Effector memory CD8-positive, alpha-beta T cell (primary cell): ENCODE data around the gene VAPB.

ENCODE experiments used
- ATAC-seq: fragments of 150-1000 bp; cut with Tn5 transposase; replicated peaks from 2 replicates; pipeline ENCODE4 v1.10.0; 2021; ENCODE audit warnings: mild to moderate bottlenecking, moderate library complexity
- DNase-seq, 3 experiments: peaks; one replicate each; pipeline ENCODE4 v3.0.0; 2021
- H3K27ac Mint-ChIP-seq, 2 donors: one replicate each; pipeline ENCODE4 v1.8.0; 2022; ENCODE audit warnings: mild to moderate bottlenecking in 2 of 2, mixed read lengths in 2 of 2, moderate library complexity in 2 of 2
- H3K27me3 Mint-ChIP-seq, 2 donors: one replicate each; pipeline ENCODE4 v1.8.0; 2022; ENCODE audit warnings: mixed read lengths in 2 of 2
- H3K36me3 Mint-ChIP-seq: one replicate; pipeline ENCODE4 v1.8.0; 2022; ENCODE audit warnings: mild to moderate bottlenecking, moderate library complexity, mixed read lengths; ENCODE audit not compliant: insufficient read depth
- H3K4me1 Mint-ChIP-seq, 2 donors: one replicate each; pipeline ENCODE4 v1.8.0; 2022; ENCODE audit warnings: low read depth in 2 of 2, mixed read lengths in 2 of 2
- H3K4me3 Mint-ChIP-seq, 2 donors: one replicate each; pipeline ENCODE4 v1.8.0; 2022; ENCODE audit warnings: mild to moderate bottlenecking in 2 of 2, mixed read lengths in 2 of 2, moderate library complexity in 2 of 2
- H3K9me3 Mint-ChIP-seq, 2 donors: one replicate each; pipeline ENCODE4 v1.8.0; 2022; ENCODE audit warnings: mixed read lengths in 2 of 2

VAPB gene

DNA sequence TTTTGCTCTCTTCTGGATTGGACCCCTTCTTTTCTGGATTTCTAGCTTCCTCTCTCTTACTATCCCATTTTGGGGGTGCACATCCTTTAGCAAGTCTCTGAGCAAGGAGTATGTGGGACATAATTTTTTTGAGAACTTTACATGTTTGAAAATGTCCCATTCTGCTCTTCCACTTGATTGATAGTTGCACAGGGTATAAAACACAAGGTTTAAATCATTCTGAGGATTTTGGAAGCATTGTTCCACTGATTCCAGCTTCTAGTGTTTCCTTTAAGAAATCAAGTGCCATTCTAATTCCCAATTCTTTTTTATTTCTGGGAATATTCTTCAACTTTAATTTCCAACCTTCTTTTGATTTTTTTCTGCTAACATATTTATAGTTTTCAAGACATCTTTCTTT, 65.4 kb downstream of the VAPB start:
- H3K4me1 Mint-ChIP-seq = peaks cover 0 to 2% of the 10 kb centered on the region in 2 donors
- ATAC-seq (no peak), DNase-seq (no peak)
- no peak overlapping the region for H3K4me3 Mint-ChIP-seq
- peaks cover 8% of the 10 kb centered on the region for H3K36me3 Mint-ChIP-seq
- no peaks in the 10 kb centered on the region for H3K9me3 Mint-ChIP-seq
- H3K27ac Mint-ChIP-seq = no peak overlapping the region
- H3K27me3 Mint-ChIP-seq = no peaks in the 10 kb centered on the region

DNA sequence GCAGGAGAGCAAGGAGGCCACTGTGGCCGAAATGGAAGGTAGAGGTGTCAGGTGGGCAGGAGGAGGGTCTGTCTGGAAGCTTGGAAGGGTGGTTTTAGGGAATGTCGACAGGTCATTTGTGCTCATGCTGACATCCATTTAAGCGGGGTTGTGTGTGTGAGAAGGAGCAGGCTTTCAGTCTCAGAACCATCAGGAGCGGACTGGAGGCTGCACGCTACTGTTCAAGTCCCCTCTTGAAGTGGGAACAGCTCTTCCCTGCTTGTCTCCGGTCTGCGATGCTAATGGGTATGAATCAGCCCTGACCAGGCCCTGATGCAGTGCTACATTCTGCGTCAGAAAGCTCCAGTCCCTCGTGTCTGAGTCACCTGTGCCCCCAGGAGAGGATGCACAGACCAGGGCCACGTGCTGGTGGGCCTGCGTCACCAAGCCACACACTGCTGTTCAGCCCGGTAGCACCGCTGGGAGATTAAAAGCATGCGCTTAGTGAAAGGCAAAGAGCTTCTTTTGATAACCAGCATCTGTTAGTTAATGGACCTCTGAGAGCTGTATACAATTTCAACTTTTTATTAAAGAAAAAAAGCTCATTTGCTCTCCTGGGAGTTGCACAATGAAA, 68.2 kb downstream of the VAPB start:
- Mint-ChIP-seq H3K36me3 (peaks cover 3% of the 10 kb centered on the region), H3K4me3 (no peak overlapping the region), H3K27ac (peak overlapping the region in 1 of 2 donors; percentile 46), H3K27me3 (no peaks in the 10 kb centered on the region), H3K4me1 (peaks cover 0 to 2% of the 10 kb centered on the region in 2 donors), H3K9me3 (no peaks in the 10 kb centered on the region)
- no peak for ATAC-seq
- DNase-seq = no peak

DNA sequence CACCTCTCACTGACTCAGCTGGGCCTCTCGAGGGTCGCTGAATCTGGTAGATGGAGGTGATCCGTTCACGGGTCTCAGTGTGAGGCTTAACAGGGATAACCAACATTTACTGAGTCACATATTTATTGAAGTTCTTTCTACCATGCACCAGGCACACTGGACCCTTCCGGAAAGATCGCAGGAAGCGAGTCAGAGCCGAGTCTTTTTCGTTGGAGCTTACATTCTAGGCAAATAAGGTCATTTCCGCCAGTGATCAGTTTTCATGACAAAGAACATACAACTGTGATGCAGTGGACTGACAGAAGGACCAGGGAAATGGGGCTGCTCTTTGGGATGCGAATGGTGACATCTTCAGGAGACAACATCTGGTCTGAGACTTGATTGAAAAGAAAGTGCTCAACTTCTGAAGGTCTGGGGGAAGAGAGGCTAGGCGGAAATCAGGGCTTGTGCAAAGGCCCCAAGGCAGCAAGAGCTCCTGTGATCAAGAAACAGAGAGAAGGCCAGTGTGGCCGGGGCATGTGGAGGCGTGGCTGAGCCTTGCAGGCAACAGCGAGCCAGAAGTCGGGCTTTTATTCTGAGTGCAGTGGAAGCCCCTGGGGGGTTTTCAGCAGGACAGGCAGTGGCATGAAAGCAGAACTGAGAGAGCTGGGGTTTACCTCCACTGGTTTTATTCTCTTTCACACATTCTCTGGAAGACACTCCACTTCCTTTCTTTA, 69.5 kb downstream of the VAPB start:
- H3K9me3 Mint-ChIP-seq = no peaks in the 10 kb centered on the region
- no peak overlapping the region for H3K4me3 Mint-ChIP-seq
- ATAC-seq (no peak), DNase-seq (no peak)
- H3K27me3 Mint-ChIP-seq = no peaks in the 10 kb centered on the region
- H3K27ac Mint-ChIP-seq = no peak overlapping the region
- peaks cover 0 to 2% of the 10 kb centered on the region in 2 donors for H3K4me1 Mint-ChIP-seq
- peaks cover 3% of the 10 kb centered on the region for H3K36me3 Mint-ChIP-seq

DNA sequence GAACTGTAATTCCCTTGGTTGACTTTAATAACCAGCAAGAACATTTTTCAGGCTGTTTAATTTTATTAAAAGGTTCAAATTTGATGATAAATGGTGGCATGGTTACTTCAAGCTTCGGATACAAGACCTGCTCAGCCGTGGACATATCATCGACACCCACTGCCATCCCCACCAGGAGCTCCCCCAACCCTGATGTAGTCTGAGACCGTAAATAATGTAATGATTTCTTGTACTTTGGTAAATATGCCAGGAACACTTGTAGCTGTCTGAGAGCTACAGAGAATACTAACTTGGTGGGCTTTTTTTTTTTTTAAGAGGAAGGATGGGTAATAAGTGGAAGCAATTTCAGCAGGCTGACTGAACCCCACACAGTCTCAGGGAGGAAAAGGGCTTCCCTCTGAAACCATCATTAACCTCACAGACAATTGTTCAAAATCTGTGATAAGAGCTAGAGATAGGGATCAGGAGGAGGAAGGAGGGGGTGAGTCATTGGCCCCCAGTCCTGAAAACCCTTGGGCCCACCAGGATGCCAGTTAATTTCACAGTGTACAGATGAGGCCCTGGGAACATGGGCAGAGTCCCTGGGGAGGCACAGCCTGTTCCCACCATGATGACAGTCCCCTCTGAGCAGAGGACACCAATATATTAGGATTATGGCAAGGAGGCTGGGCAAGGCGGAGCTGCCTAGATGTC, 70.2 kb downstream of the VAPB start:
- DNase-seq (no peak), ATAC-seq (no peak)
- peaks cover 3% of the 10 kb centered on the region for H3K36me3 Mint-ChIP-seq
- H3K4me1 Mint-ChIP-seq = peaks cover 0 to 2% of the 10 kb centered on the region in 2 donors
- no peak overlapping the region for H3K27ac Mint-ChIP-seq
- no peak overlapping the region for H3K4me3 Mint-ChIP-seq
- no peaks in the 10 kb centered on the region for H3K27me3 Mint-ChIP-seq
- no peaks in the 10 kb centered on the region for H3K9me3 Mint-ChIP-seq

DNA sequence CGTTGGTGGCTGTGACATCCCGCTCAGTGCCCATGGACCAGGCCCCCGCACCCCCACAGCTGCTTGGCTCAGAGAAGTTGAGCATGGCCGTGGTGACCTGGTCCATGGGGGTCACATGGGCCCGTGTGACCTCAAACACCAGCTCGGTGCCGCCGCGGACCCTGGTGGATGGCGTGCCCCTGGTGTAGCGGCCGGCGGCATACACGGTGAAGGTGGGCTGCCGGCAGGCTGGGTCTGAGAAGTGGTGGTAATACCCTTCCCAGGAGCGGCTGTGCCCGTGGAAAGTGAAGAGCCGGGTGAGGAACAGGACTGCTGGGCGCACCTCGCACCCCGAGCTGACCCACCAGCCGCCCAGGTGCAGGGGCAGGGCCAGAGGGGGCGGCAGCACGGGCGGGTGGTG, 72.1 kb downstream of the VAPB start:
- H3K27me3 Mint-ChIP-seq = no peaks in the 10 kb centered on the region
- H3K36me3 Mint-ChIP-seq = peaks cover 3% of the 10 kb centered on the region
- no peak overlapping the region for H3K27ac Mint-ChIP-seq
- H3K4me3 Mint-ChIP-seq = no peak overlapping the region
- no peaks in the 10 kb centered on the region for H3K9me3 Mint-ChIP-seq
- peaks cover 0 to 2% of the 10 kb centered on the region in 2 donors for H3K4me1 Mint-ChIP-seq
- DNase-seq (no peak), ATAC-seq (no peak)

DNA sequence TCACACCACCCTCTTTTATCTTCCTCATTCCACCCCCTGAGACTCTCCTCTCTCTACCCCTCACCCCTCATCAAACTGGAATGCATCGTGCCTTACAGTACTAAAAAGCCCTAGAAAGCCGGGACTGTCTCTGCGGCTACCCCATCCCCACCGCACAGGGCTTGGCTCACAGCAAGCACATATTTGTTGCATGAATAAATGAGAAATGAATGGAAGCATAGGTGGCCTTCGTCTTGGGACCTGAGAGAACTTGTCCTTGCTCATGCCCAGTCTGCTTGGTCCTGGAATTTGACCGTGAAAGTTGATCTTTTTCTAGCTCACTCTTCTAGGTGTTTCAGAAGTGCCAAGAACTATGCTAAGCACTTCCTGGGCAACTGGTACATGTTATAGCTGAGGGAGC, 72.9 kb downstream of the VAPB start:
- H3K27me3 Mint-ChIP-seq = no peaks in the 10 kb centered on the region
- H3K4me3 Mint-ChIP-seq = no peak overlapping the region
- H3K36me3 Mint-ChIP-seq = peaks cover 6% of the 10 kb centered on the region
- ATAC-seq = no peak
- peaks cover 2% of the 10 kb centered on the region in 2 donors for H3K4me1 Mint-ChIP-seq
- no peaks in the 10 kb centered on the region for H3K9me3 Mint-ChIP-seq
- no peak for DNase-seq
- no peak overlapping the region for H3K27ac Mint-ChIP-seq

DNA sequence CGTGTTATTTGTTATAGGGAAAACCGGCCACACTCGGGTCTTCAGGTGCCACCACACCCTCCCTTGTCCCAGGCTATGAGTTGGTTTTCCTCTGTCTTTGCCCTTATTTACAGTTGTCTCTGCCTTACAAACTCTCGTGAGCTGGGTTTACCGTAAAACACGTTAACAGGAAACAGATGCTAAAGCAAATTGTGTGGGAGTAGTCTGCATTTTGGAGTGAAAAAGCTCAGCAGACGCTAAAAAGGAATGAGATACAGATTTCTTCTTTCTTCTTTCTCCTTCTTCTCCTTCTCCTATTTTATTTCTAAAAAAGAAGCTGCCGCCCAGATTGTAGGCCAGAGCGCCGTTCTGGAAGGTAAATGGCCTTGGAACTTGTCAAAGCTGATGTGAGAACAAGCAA, 74.2 kb downstream of the VAPB start:
- Mint-ChIP-seq H3K4me1 (peaks cover 2% of the 10 kb centered on the region in 2 donors), H3K27me3 (no peaks in the 10 kb centered on the region), H3K36me3 (peaks cover 6% of the 10 kb centered on the region), H3K4me3 (no peak overlapping the region), H3K9me3 (no peaks in the 10 kb centered on the region), H3K27ac (no peak overlapping the region)
- ATAC-seq = no peak
- DNase-seq = no peak

DNA sequence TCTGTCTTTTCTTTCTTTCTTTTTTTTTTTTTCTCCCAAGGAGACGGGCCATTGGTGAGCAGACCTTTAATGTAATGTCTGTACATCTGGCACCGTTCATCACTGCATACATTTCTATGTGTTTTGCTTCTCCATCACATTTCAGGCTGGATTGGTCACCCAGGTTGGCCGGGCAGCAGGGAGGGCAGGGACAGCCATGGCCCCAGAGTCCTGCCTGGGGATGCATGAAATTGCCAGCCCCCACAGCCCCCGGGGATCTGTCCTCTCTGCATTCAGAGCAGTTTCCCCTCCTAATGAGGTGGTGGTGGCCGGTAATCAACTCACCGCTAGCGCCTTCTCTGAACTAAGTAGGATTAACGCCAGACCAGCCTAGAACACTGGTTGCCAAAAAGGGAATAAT, 75.8 kb downstream of the VAPB start:
- DNase-seq = no peak
- Mint-ChIP-seq H3K27me3 (no peaks in the 10 kb centered on the region), H3K9me3 (no peaks in the 10 kb centered on the region), H3K27ac (no peak overlapping the region), H3K4me3 (no peak overlapping the region), H3K4me1 (peaks cover 0 to 2% of the 10 kb centered on the region in 2 donors), H3K36me3 (peaks cover 3% of the 10 kb centered on the region)
- ATAC-seq = no peak

DNA sequence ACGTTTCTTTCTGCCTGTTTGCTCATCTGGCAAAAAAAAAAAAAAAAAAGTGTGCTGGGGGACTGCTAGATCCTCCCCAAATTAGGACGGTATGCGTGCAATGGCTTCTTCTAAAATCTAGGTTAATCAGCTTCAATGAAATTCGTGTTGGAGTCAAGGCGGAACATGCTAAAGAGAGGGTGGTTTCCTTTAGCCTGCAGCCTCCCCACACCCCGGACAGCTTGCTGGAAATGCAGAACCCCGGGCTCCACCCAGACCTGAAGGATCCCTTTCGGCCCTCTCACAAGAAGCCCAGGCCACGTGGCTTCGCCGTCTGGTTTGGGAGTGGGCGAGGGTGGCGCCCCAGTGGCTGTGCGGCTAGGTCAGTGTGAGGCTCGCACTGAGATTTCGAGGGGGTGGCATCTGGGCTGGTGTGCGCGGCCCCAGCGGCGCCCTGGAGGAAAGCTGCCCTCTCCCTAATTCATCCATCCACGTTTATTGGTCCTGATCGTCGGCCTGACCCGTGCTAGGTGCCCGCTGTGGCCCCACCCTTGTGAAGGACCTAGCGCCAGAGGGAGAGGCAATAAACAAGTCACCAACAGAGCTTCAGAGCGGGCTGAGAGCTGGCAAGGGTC, 77.2 kb downstream of the VAPB start:
- no peak overlapping the region for H3K4me3 Mint-ChIP-seq
- DNase-seq = no peak
- H3K27me3 Mint-ChIP-seq = no peaks in the 10 kb centered on the region
- H3K4me1 Mint-ChIP-seq = peaks cover 0 to 2% of the 10 kb centered on the region in 2 donors
- H3K27ac Mint-ChIP-seq = no peak overlapping the region
- no peaks in the 10 kb centered on the region for H3K9me3 Mint-ChIP-seq
- ATAC-seq = no peak
- peaks cover 3% of the 10 kb centered on the region for H3K36me3 Mint-ChIP-seq

DNA sequence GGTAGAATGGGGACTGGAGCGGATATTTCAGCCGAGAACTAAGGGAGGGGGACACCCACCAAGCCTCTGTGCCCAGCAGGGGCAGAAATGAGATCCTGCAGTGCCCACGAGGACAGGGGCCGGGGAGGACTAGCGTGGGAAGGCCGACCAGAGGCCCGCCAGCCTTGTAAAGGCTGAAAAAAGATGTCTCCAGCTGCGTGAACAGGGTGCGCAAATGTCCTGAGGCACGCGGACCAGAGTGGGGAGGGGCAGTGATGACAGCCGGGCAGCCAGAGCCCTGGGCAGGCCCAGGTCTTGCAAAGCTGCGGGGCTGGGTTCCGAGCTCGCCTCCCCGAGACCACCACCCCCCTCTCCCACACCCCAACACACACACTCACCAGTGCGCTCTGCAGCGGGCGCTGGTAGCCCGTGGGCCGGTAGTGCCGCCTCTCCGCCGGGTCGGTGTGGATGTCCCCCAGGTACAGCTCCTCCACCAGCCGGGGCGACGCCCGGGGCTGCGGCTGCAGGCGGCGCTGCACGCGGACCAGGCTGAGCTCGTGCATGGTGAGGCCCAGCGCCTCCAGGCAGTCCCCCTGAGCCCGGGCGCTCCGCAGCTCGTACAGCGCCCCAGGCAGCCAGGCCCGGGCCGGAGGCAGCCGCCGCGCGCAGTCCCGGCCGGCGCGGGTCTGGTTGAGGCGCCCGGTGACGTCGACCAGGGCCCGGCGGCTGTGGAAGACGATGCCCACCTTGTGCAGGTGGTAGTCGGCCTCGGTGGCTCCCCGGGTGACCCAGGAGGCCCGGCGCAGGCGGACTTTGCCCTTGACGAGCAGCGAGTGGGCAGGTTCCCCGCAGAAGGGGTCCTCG, 77.9 kb downstream of the VAPB start:
- Mint-ChIP-seq H3K4me3 (no peak overlapping the region), H3K36me3 (peaks cover 3% of the 10 kb centered on the region), H3K9me3 (no peaks in the 10 kb centered on the region), H3K27ac (no peak overlapping the region), H3K27me3 (no peaks in the 10 kb centered on the region), H3K4me1 (peaks cover 0 to 2% of the 10 kb centered on the region in 2 donors)
- no peak for DNase-seq
- ATAC-seq = no peak

DNA sequence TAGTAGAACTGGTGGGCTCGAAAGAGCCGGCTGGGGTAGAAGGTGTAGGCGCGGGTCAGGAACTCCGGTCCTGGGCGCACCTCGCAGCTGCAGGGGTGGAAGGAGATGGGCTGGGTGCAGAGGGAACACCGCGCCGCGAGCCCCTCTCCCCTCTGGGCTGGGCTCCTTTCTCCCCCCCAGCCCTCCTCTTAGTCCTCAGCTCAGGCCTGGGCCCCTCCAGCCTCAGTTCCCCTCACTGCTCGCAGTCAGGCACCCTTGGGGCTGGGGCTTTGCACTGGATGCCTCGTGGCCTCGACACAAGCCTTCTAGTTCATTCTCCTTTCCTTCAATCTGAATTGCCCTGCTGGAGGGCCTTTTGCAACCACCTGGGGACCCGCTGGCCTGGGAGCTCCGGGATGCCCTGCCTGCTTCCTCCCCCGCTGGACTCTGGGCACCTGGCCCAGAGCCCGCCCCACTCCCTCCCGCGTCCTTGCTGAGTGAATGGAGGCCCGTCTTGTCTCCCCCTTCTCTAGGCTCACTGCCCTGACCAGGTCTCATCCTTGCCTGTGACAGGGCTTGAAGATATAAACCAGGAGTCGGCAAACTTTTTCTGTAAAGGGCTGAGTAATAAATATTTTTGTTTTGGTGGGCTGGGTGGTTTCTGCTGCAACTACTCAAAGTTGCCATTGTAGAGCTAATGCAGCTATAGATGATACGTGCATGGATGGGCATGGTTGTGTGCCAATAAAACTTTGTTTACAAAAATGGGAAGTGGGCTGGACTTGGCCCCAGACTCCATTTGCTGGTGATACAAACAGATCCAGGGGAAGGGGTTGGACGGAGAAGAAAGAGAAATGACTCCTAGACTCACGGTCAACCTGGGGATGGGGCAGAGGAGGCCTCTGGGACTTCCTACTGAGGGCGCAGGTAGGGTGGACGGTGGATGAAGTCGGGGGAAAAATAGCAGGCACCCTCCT, 78.8 kb downstream of the VAPB start:
- no peaks in the 10 kb centered on the region for H3K9me3 Mint-ChIP-seq
- H3K27ac Mint-ChIP-seq = no peak overlapping the region
- peaks cover 3% of the 10 kb centered on the region for H3K36me3 Mint-ChIP-seq
- peaks cover 0 to 2% of the 10 kb centered on the region in 2 donors for H3K4me1 Mint-ChIP-seq
- no peak overlapping the region for H3K4me3 Mint-ChIP-seq
- DNase-seq (no peak), ATAC-seq (no peak)
- no peaks in the 10 kb centered on the region for H3K27me3 Mint-ChIP-seq

DNA sequence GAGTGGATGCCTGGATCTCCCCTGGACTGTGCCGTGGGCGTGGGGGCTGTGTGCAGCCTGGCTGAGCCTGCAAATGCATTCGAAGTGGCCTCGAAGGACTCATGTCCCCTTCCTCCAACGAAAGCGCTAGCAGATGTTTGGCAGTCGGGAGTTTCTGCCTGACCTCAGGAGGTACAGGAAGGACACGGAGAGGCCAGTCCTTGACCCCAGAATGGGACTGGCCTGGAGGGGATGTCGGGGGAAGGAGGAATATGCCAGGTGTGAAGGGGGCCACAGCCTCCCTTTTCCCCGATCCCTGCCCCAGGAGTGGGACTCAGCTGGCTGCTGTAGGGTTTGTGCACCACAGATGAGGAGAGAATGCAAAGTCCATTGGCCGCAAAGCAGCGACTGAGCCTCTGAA, 80.6 kb downstream of the VAPB start:
- Mint-ChIP-seq H3K4me1 (peaks cover 0 to 2% of the 10 kb centered on the region in 2 donors), H3K9me3 (no peaks in the 10 kb centered on the region), H3K27ac (no peak overlapping the region), H3K4me3 (no peak overlapping the region), H3K36me3 (peaks cover 3% of the 10 kb centered on the region), H3K27me3 (no peaks in the 10 kb centered on the region)
- DNase-seq (no peak), ATAC-seq (no peak)
